GM12878 (cell line): ENCODE data around the gene CA10. TPM values are rescaled to one million over a fixed set of nuclear protein-coding genes. Genes with fewer than 3 reads are reported as not detected.

Experiments
- ATAC-seq: fragments of 200-7000 bp; cut with Tn5 transposase; 3 replicates; pipeline ENCODE4 v1.9.1; 2020; ENCODE audit warnings: mild to moderate bottlenecking, moderate library complexity
- BruUV-seq: library from RNA; stranded (reverse); fragments of 400-500 nt; replicated peaks from 2 replicates; lab custom pipeline; 2021; lab: Mats Ljungman, UMichigan
- CTCF ChIA-PET: fragments of 300-600 bp; sonication (Branson Sonifier 250); formaldehyde crosslinking; extraction: SDS; loops from one replicate; lab custom pipeline; 2021; ENCODE audit warnings: inconsistent platforms; lab: Yijun Ruan, JAX
- POLR2A ChIA-PET: fragments of 350-600 bp; formaldehyde crosslinking; extraction: SDS; loops from one replicate; lab custom pipeline; 2021; ENCODE audit warnings: inconsistent platforms; lab: Charles Lee
- RAD21 ChIA-PET: fragments of 300-600 bp; sonication (Branson Sonifier 250); formaldehyde crosslinking; loops from one replicate; lab custom pipeline; 2023; ENCODE audit warnings: antibody characterized with exemption; ENCODE audit not compliant: unreplicated experiment; lab: Charles Lee
- SMC1A ChIA-PET: fragments of 300-600 bp; sonication (Branson Sonifier 250); formaldehyde crosslinking; loops from one replicate; lab custom pipeline; 2023; ENCODE audit not compliant: unreplicated experiment, uncharacterized antibody; lab: Charles Lee
- DNase-seq: peaks from one replicate; pipeline ENCODE4 v3.0.0-alpha.2; 2011; ENCODE audit warnings: low read depth, low spot score
- FAIRE-seq: peaks from 3 replicates; lab custom pipeline; 2011; peaks lifted over from hg19 to GRCh38; lab: Jason Lieb, UNC
- H2AFZ ChIP-seq: 2 replicates; pipeline ENCODE4 v1.6.0; 2011; ENCODE audit warnings: low read depth, low read length, control low read depth; ENCODE audit not compliant: control insufficient read depth
- H3K27ac ChIP-seq: 2 replicates; pipeline ENCODE4 v1.5.1; 2011; ENCODE audit warnings: control low read depth; ENCODE audit not compliant: control insufficient read depth, insufficient read depth
- H3K27me3 ChIP-seq, 2 experiments: replicated peaks in 1 of 2; 2 replicates each; pipeline versions ENCODE4 v1.6.0 to v1.6.1; 2011; ENCODE audit warnings: low read length in 1 of 2; ENCODE audit not compliant: control insufficient read depth in 2 of 2, insufficient read depth in 2 of 2
- H3K36me3 ChIP-seq, 2 experiments: 2 replicates each; pipeline ENCODE4 v1.5.1; 2011; ENCODE audit warnings: low read length in 1 of 2; ENCODE audit not compliant: control insufficient read depth in 2 of 2, insufficient read depth in 2 of 2
- H3K4me1 ChIP-seq: 2 replicates; pipeline ENCODE4 v1.6.1; 2011; ENCODE audit warnings: mild to moderate bottlenecking, low read length, moderate library complexity, mixed read lengths; ENCODE audit not compliant: control insufficient read depth, insufficient read depth
- H3K4me2 ChIP-seq: 2 replicates; pipeline ENCODE4 v1.6.0; 2011; ENCODE audit warnings: control low read depth; ENCODE audit not compliant: control insufficient read depth, insufficient read depth
- H3K4me3 ChIP-seq: fragments of 200-600 bp; sonication (generic); 2 replicates; pipeline ENCODE4 v1.5.1; 2016
- H3K79me2 ChIP-seq: 2 replicates; pipeline ENCODE4 v1.6.0; 2011; ENCODE audit warnings: low read length; ENCODE audit not compliant: control insufficient read depth, insufficient read depth
- H3K9ac ChIP-seq: 2 replicates; pipeline ENCODE4 v1.8.0; 2011; ENCODE audit warnings: low read length, control low read depth, mixed read lengths; ENCODE audit not compliant: control insufficient read depth, insufficient read depth
- H3K9me3 ChIP-seq: replicated peaks from 3 replicates; pipeline ENCODE4 v1.5.1; 2011; ENCODE audit warnings: mild to moderate bottlenecking, low read length; ENCODE audit not compliant: control insufficient read depth, insufficient read depth
- H4K20me1 ChIP-seq: 2 replicates; pipeline ENCODE4 v1.6.0; 2011; ENCODE audit not compliant: control insufficient read depth, insufficient read depth
- CUX1 ChIP-seq: IDR thresholded peaks from 2 replicates; pipeline ENCODE4 v1.6.1; 2012; ENCODE audit warnings: improper control_type of control experiment, low read depth, low read length; ENCODE audit not compliant: insufficient replicate concordance
- E2F8 ChIP-seq: fragments of 450-650 bp; IDR thresholded peaks from 2 replicates; pipeline ENCODE4 v1.6.1; 2018; ENCODE audit warnings: mild to moderate bottlenecking, low read depth, moderate library complexity; ENCODE audit not compliant: partially characterized antibody
- FOXK2 ChIP-seq: fragments of 450-650 bp; IDR thresholded peaks from 2 replicates; pipeline ENCODE4 v1.6.1; 2017; ENCODE audit warnings: mild to moderate bottlenecking, moderate library complexity
- HDAC6 ChIP-seq: fragments of 200-600 bp; sonication (generic); IDR thresholded peaks from one replicate; pipeline ENCODE4 v1.8.0; 2017; ENCODE audit warnings: antibody characterized with exemption; ENCODE audit not compliant: unreplicated experiment
- HDGF ChIP-seq: fragments of 450-650 bp; IDR thresholded peaks from 2 replicates; pipeline ENCODE4 v1.6.1; 2016; ENCODE audit warnings: antibody characterized with exemption
- MAX ChIP-seq: IDR thresholded peaks from 2 replicates; pipeline ENCODE4 v1.6.1; 2012; ENCODE audit warnings: low read depth, low read length, improper control_type of control experiment
- PML ChIP-seq: IDR thresholded peaks from 2 replicates; pipeline ENCODE4 v1.6.1; 2012; ENCODE audit warnings: low read length, inconsistent platforms
- POLR2AphosphoS5 ChIP-seq: IDR thresholded peaks from 2 replicates; pipeline ENCODE4 v1.6.1; 2011; ENCODE audit warnings: mild to moderate bottlenecking, low read length, inconsistent platforms
- RELA ChIP-seq: fragments of 450-650 bp; IDR thresholded peaks from 2 replicates; pipeline ENCODE4 v1.8.0; 2014; ENCODE audit warnings: borderline replicate concordance; ENCODE audit not compliant: partially characterized antibody
- RFX5 ChIP-seq: IDR thresholded peaks from 2 replicates; pipeline ENCODE4 v1.6.1; 2011; ENCODE audit warnings: low read depth, low read length, improper control_type of control experiment
- SKIL ChIP-seq: fragments of 450-650 bp; IDR thresholded peaks from 2 replicates; pipeline ENCODE4 v1.6.1; 2017; ENCODE audit warnings: mild to moderate bottlenecking, low read depth, inconsistent platforms; ENCODE audit not compliant: poor library complexity, severe bottlenecking
- SMAD1 ChIP-seq: fragments of 450-650 bp; IDR thresholded peaks from 2 replicates; pipeline ENCODE4 v1.6.1; 2018; ENCODE audit warnings: mild to moderate bottlenecking, low read depth; ENCODE audit not compliant: partially characterized antibody
- TCF3 ChIP-seq: IDR thresholded peaks from 2 replicates; pipeline ENCODE4 v1.6.1; 2012; ENCODE audit warnings: low read depth, mild to moderate bottlenecking, low read length, borderline replicate concordance; ENCODE audit not compliant: insufficient read depth
- ZBED1 ChIP-seq: IDR thresholded peaks from 2 replicates; pipeline ENCODE4 v1.6.1; 2016; ENCODE audit warnings: borderline replicate concordance
- WGBS: methylation state at CpG from one replicate; pipeline ENCODE4 v1.1.6; 2016; ENCODE audit warnings: low lambda C conversion rate; ENCODE audit not compliant: insufficient replicate concordance, insufficient coverage; ENCODE audit errors: missing lambda C conversion rate; 5-methylcytosine and 5-hydroxymethylcytosine counted together
- in situ Hi-C: fragments of 300-500 bp; cut with MboI; formaldehyde crosslinking; loops from 9 replicates; pipeline ENCODE4 v1.14.3; 2018; ENCODE audit warnings: mixed read lengths
- intact Hi-C: fragments of 100-400 bp; cut with micrococcal nuclease; formaldehyde crosslinking; loops from one replicate; pipeline ENCODE4 v1.14.2; 2022; ENCODE audit not compliant: unreplicated experiment
- polyA plus RNA-seq, 11 experiments: library from polyadenylated mRNA; depleted of rRNA in 4 of 11; unstranded in 6 of 11; stranded (reverse) in 5 of 11; fragments of >200 nt; fragmentation: Nextera tagmentation in 4 of 11; fragmentation: Illumina TruSeq in 1 of 11; extraction: Ambion mirVana in 4 of 11; extraction: Trizol in 1 of 11; gene quantifications; 1 replicate in 1 of 11; 2 replicates in 10 of 11; pipeline versions ENCODE4 v1.2.1 to v1.2.3, GENCODE V29; 2011 to 2016; ENCODE audit warnings: inconsistent platforms in 2 of 11, missing spikeins in 2 of 11, low read depth in 1 of 11
- total RNA-seq, 4 experiments: library from RNA; depleted of rRNA in 3 of 4; stranded (reverse); fragments of >200 nt in 3 of 4; fragmentation: Illumina TruSeq in 1 of 4; extraction: Trizol in 1 of 4; gene quantifications; 2 replicates each; pipeline versions ENCODE4 v1.2.1 to v1.2.3, GENCODE V29; 2013 to 2021

Gene CA10
- total and polyA plus RNA-seq, 10 of the 15 experiments (the other 5 are each of a cell fraction or from before 2014, with no cell fraction given), result not detected

GRCh38 chr17:51830886-51831285 lies 327.6 kb downstream of the CA10 start (continued):
- TF ChIP-seq MAX, result no peak
- no peak for TF ChIP-seq PML
- TF ChIP-seq FOXK2, result no peak
- TF ChIP-seq TCF3, result no peak
- TF ChIP-seq RFX5, result no peak

- RAD21 ChIA-PET, result no interaction called here
- intact Hi-C loops, result no loop called here
- no peak for DNase-seq
- no peaks in the 10 kb centered on the region for H3K36me3 ChIP-seq
- ATAC-seq, result no peak
- CTCF ChIA-PET, result no interaction called here
- SMC1A ChIA-PET, result no interaction called here
- BruUV-seq, result no TSS peak
- H3K27me3 ChIP-seq, result no peaks in the 10 kb centered on the region
- H3K9ac ChIP-seq, result no peak overlapping the region
- 0% methylated on average over 1 of the region's 1 CpG for WGBS
- no peaks in the 10 kb centered on the region for H3K9me3 ChIP-seq
- no peaks in the 10 kb centered on the region for H4K20me1 ChIP-seq
- no peak for FAIRE-seq
- H3K79me2 ChIP-seq, result no peaks in the 10 kb centered on the region
- H3K4me2 ChIP-seq, result no peak overlapping the region
- in situ Hi-C loops, result no loop called here
- H3K4me1 ChIP-seq, result no peaks in the 10 kb centered on the region
- H3K27ac ChIP-seq, result no peak overlapping the region
- H2AFZ ChIP-seq, result no peak overlapping the region
- H3K4me3 ChIP-seq, result no peak overlapping the region
- POLR2A ChIA-PET, result no interaction called here
- TF ChIP-seq POLR2AphosphoS5 (no peak), ZBED1 (no peak), RELA (no peak), E2F8 (no peak), SKIL (no peak), HDGF (no peak), CUX1 (no peak), HDAC6 (no peak), SMAD1 (no peak)
Observed at GRCh38 chr17:51830451-51830850, 328.1 kb downstream of the CA10 start.
